Type B pancreatic cell (in vitro differentiated cells): ENCODE measurements around the gene ADAMTS9. TPM values are rescaled to one million over a fixed set of nuclear protein-coding genes. Genes with fewer than 3 reads are reported as not detected.

Experiments
- DNase-seq: peaks from one replicate; pipeline ENCODE4 v3.0.0; 2021; ENCODE audit warnings: mixed read lengths; ENCODE audit not compliant: unreplicated experiment; ENCODE audit errors: extremely low spot score
- H3K27ac Mint-ChIP-seq: 2 replicates; pipeline ENCODE4 v1.8.0; 2021; ENCODE audit warnings: mild to moderate bottlenecking, mixed read lengths
- H3K27me3 Mint-ChIP-seq: 2 replicates; pipeline ENCODE4 v1.8.0; 2021; ENCODE audit warnings: mixed read lengths
- H3K36me3 Mint-ChIP-seq: 2 replicates; pipeline ENCODE4 v1.8.0; 2021; ENCODE audit warnings: mixed read lengths
- H3K4me1 Mint-ChIP-seq: one replicate; pipeline ENCODE4 v1.8.0; 2021; ENCODE audit warnings: mixed read lengths; ENCODE audit not compliant: unreplicated experiment
- H3K4me3 Mint-ChIP-seq: 2 replicates; pipeline ENCODE4 v1.8.0; 2021; ENCODE audit warnings: mild to moderate bottlenecking, mixed read lengths
- H3K9me3 Mint-ChIP-seq: 2 replicates; pipeline ENCODE4 v1.8.0; 2021; ENCODE audit warnings: mixed read lengths
- CTCF ChIP-seq: fragments of 200-600 bp; sonication (generic); conservative IDR thresholded peaks from 2 replicates; pipeline ENCODE4 v1.5.0; 2021; ENCODE audit warnings: antibody characterized with exemption, mild to moderate bottlenecking
- total RNA-seq: library from RNA; stranded (reverse); gene quantifications from 2 replicates; pipeline ENCODE4 v1.2.1, GENCODE V29; 2021; ENCODE audit warnings: low replicate concordance

The ADAMTS9 gene
- total RNA-seq, 1 donor from 2014 or later = 34.9 TPM

GRCh38 chr3:64554096-64554920, 133.5 kb downstream of the ADAMTS9 start:
- no peak for DNase-seq
- Mint-ChIP-seq H3K36me3 (peaks cover 20% of the 10 kb centered on the region), H3K4me1 (peaks cover 10% of the 10 kb centered on the region), H3K4me3 (no peak overlapping the region), H3K27me3 (no peaks in the 10 kb centered on the region), H3K9me3 (no peaks in the 10 kb centered on the region), H3K27ac (no peak overlapping the region)
- no peak for TF ChIP-seq CTCF

GRCh38 chr3:64552966-64553365, 134.8 kb downstream of the ADAMTS9 start:
- no peak overlapping the region for H3K27ac Mint-ChIP-seq
- no peaks in the 10 kb centered on the region for H3K9me3 Mint-ChIP-seq
- TF ChIP-seq CTCF = no peak
- DNase-seq = no peak
- H3K4me3 Mint-ChIP-seq = no peak overlapping the region
- no peaks in the 10 kb centered on the region for H3K27me3 Mint-ChIP-seq
- H3K36me3 Mint-ChIP-seq = peaks cover 13% of the 10 kb centered on the region
- H3K4me1 Mint-ChIP-seq = peaks cover 14% of the 10 kb centered on the region

GRCh38 chr3:64552160-64552559, 135.6 kb downstream of the ADAMTS9 start:
- Mint-ChIP-seq H3K27ac (no peak overlapping the region), H3K36me3 (peaks cover 16% of the 10 kb centered on the region), H3K27me3 (no peaks in the 10 kb centered on the region), H3K4me1 (peaks cover 14% of the 10 kb centered on the region), H3K9me3 (no peaks in the 10 kb centered on the region), H3K4me3 (no peak overlapping the region)
- no peak for TF ChIP-seq CTCF
- no peak for DNase-seq

GRCh38 chr3:64551697-64552096, 136.1 kb downstream of the ADAMTS9 start:
- Mint-ChIP-seq H3K9me3 (no peaks in the 10 kb centered on the region), H3K27me3 (no peaks in the 10 kb centered on the region), H3K27ac (no peak overlapping the region), H3K36me3 (peaks cover 12% of the 10 kb centered on the region), H3K4me3 (no peak overlapping the region), H3K4me1 (peaks cover 17% of the 10 kb centered on the region)
- DNase-seq = no peak
- TF ChIP-seq CTCF = no peak

- Mint-ChIP-seq H3K9me3 (no peaks in the 10 kb centered on the region), H3K36me3 (peaks cover 10% of the 10 kb centered on the region), H3K27ac (no peak overlapping the region), H3K4me1 (peaks cover 17% of the 10 kb centered on the region), H3K4me3 (no peak overlapping the region), H3K27me3 (no peaks in the 10 kb centered on the region)
- no peak for TF ChIP-seq CTCF
- DNase-seq = no peak
Measured at GRCh38 chr3:64550745-64551144, 137.1 kb downstream of the ADAMTS9 start.
